ENCODE measurements around the gene PRPF4. TPM values are rescaled to one million over a fixed set of nuclear protein-coding genes. Genes with fewer than 3 reads are reported as not detected.
A peak's percentile ranks its signal among the peaks of the same experiment; 100 is the strongest.

The PRPF4 gene
- total and polyA plus RNA-seq, 9 of the 15 experiments (the other 6 are each of a cell fraction or from before 2014, with no cell fraction given) = 25.8 to 66.0 (median 39.8) TPM

- no peak for TF ChIP-seq HMGXB4 (CRISPR knock-in tag; IDR thresholded peaks at IDR 0.05)
- TF ChIP-seq TGIF2 (CRISPR knock-in tag; IDR thresholded peaks at IDR 0.05) = no peak
- no peak for TF ChIP-seq ZFP30 (CRISPR knock-in tag; IDR thresholded peaks at IDR 0.05; ENCODE audit: borderline replicate concordance)
- no peak for TF ChIP-seq SIN3B (IDR thresholded peaks at IDR 0.05; ENCODE audit: low read depth)
- no peak for TF ChIP-seq ZNF224 (CRISPR knock-in tag; IDR thresholded peaks at IDR 0.05)
- TF ChIP-seq TEAD4 (IDR thresholded peaks at IDR 0.05; ENCODE audit: low read length) = peak; percentile 15; the same call in 1 of the 2 replicates
- TF ChIP-seq TEAD4 (CRISPR knock-in tag; IDR thresholded peaks at IDR 0.05; ENCODE audit: borderline replicate concordance) = no peak
- TF ChIP-seq USF2 (CRISPR knock-in tag; IDR thresholded peaks at IDR 0.05) = peak; percentile 22; the same call in 1 of the 2 replicates
- TF ChIP-seq HINFP (tag; conservative IDR thresholded peaks at IDR 0.05; ENCODE audit: low read depth) = no peak
- TF ChIP-seq HIVEP1 (CRISPR knock-in tag; IDR thresholded peaks at IDR 0.05) = no peak
- TF ChIP-seq PCBP1 (IDR thresholded peaks at IDR 0.05; ENCODE audit: low read depth, low read length, poor library complexity, severe bottlenecking) = no peak
- no peak for TF ChIP-seq FOXA1 (IDR thresholded peaks at IDR 0.05; ENCODE audit: borderline replicate concordance)
- no peak for TF ChIP-seq KLF1 (tag; IDR thresholded peaks at IDR 0.05)
- TF ChIP-seq GABPA (tag; conservative IDR thresholded peaks at IDR 0.05; ENCODE audit: low read depth) = peak; percentile 73
- no peak for TF ChIP-seq BRF2 (IDR thresholded peaks at IDR 0.05; ENCODE audit: borderline replicate concordance, insufficient read depth, insufficient read length)
Measured at GRCh38 chr9:113228130-113228665, 47.3 kb upstream of the PRPF4 start (continued).

Measured in K562 (cell line).